Kidney (tissue), 14 donors: ENCODE measurements around the gene PTPRK. TPM values are rescaled to one million over a fixed set of nuclear protein-coding genes. Genes with fewer than 3 reads are reported as not detected.

ENCODE experiments used
- DNase-seq, 5 donors: peaks; one replicate each; pipeline ENCODE4 v3.0.0-alpha.2; 2013 to 2020
- FAIRE-seq: peaks from 2 replicates; lab custom pipeline; 2012; peaks lifted over from hg19 to GRCh38; lab: Jason Lieb, UNC
- H3K27ac ChIP-seq, 2 donors: one replicate each; pipeline ENCODE4 v1.7.0; 2013; ENCODE audit warnings: low read depth in 2 of 2, low read length in 2 of 2, inconsistent platforms in 1 of 2
- H3K27me3 ChIP-seq: one replicate; pipeline ENCODE4 v1.7.1; 2013; ENCODE audit warnings: low read length, inconsistent platforms; ENCODE audit not compliant: control insufficient read depth, insufficient read depth
- H3K36me3 ChIP-seq, 3 donors: one replicate each; pipeline versions ENCODE4 v1.7.0 to v1.7.1; 2013; ENCODE audit warnings: low read length in 3 of 3, control low read depth in 1 of 3, inconsistent platforms in 1 of 3; ENCODE audit not compliant: insufficient read depth in 3 of 3, control insufficient read depth in 2 of 3
- H3K4me1 ChIP-seq, 3 donors: one replicate each; pipeline versions ENCODE4 v1.7.0 to v1.7.1; 2013; ENCODE audit warnings: low read length in 3 of 3, inconsistent platforms in 1 of 3, low read depth in 1 of 3; ENCODE audit not compliant: control insufficient read depth in 2 of 3, insufficient read depth in 2 of 3
- H3K4me3 ChIP-seq, 3 donors: one replicate each; pipeline versions ENCODE4 v1.7.0 to v1.8.1; 2013; ENCODE audit warnings: low read length in 3 of 3, control low read depth in 1 of 3, inconsistent platforms in 1 of 3
- H3K9ac ChIP-seq, 3 donors: one replicate each; pipeline versions ENCODE4 v1.7.0 to v1.7.1; 2013; ENCODE audit warnings: low read length in 3 of 3, control low read depth in 1 of 3, inconsistent platforms in 1 of 3
- H3K9me3 ChIP-seq, 3 donors: one replicate each; pipeline versions ENCODE4 v1.7.0 to v1.7.1; 2013; ENCODE audit warnings: low read length in 3 of 3, control low read depth in 1 of 3, inconsistent platforms in 1 of 3; ENCODE audit not compliant: control insufficient read depth in 2 of 3, insufficient read depth in 1 of 3
- intact Hi-C: fragments of 100-400 bp; cut with DNase I; formaldehyde crosslinking; loops from one replicate; pipeline ENCODE4 v1.11.1; 2022
- polyA plus RNA-seq: library from polyadenylated mRNA; stranded (reverse); fragments of 350-450 nt; fragmentation: Illumina TruSeq; extraction: RNeasy Lipid Tissue Mini Kit (QIAGEN cat#74804); gene quantifications from one replicate; pipeline ENCODE4 v1.2.3, GENCODE V29; 2014; ENCODE audit warnings: low read depth, low replicate concordance; ENCODE audit not compliant: insufficient read depth
- total RNA-seq: library from RNA; stranded (reverse); fragmentation: NEBNext Ultra II Directional; extraction: Animal tissue kit (Norgen Biotek cat#: 25700); gene quantifications from one replicate; pipeline ENCODE4 v1.2.1, GENCODE V29; 2021
- TF ChIP-seq, protein P1 (sequence below): IDR thresholded peaks from 3 replicates; pipeline ENCODE4 v1.5.1; 2012; ENCODE audit warnings: mild to moderate bottlenecking, moderate library complexity, borderline replicate concordance; ENCODE audit not compliant: insufficient read depth; ENCODE audit errors: extremely low read depth
- donor health status: control.
- donor health status: control.
- donor health status: control.
- donor health status: control.
- donor health status: control.
- donor health status: DM: yes; HTN: yes; CAD: no.
- donor health status: Normal renal cell carcinoma (clear cell type).

Gene PTPRK
- total and polyA plus RNA-seq, 2 donors from 2014 or later = 9.2 to 72.8 TPM

DNA sequence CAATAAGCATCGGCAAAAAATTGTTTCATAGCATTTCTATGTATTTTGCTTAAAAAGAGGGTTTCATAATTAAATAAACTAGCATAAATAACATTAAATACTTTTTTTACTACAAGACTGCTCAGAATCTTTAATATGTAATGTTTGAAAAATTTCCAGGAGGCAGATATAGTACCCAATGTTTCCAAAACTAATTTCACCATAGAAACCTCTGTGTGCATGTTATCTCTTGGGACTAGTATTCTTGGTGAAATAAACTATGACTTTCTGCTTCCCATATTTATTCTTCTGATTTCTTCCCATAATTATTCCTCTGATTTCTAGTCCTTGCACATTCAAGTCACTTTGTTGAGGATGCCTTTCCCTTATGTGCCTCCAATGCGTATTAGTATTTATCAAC is 94.5 kb downstream of the PTPRK start:
- Histone ChIP-seq H3K36me3 (no peaks in the 10 kb centered on the region), H3K4me3 (no peak overlapping the region), H3K27me3 (no peaks in the 10 kb centered on the region), H3K9me3 (no peaks in the 10 kb centered on the region), H3K27ac (no peak overlapping the region), H3K9ac (no peak overlapping the region), H3K4me1 (no peaks in the 10 kb centered on the region)
- FAIRE-seq = no peak
- no peak for DNase-seq
- intact Hi-C loops = no loop called here
- TF ChIP-seq, protein P1, sequence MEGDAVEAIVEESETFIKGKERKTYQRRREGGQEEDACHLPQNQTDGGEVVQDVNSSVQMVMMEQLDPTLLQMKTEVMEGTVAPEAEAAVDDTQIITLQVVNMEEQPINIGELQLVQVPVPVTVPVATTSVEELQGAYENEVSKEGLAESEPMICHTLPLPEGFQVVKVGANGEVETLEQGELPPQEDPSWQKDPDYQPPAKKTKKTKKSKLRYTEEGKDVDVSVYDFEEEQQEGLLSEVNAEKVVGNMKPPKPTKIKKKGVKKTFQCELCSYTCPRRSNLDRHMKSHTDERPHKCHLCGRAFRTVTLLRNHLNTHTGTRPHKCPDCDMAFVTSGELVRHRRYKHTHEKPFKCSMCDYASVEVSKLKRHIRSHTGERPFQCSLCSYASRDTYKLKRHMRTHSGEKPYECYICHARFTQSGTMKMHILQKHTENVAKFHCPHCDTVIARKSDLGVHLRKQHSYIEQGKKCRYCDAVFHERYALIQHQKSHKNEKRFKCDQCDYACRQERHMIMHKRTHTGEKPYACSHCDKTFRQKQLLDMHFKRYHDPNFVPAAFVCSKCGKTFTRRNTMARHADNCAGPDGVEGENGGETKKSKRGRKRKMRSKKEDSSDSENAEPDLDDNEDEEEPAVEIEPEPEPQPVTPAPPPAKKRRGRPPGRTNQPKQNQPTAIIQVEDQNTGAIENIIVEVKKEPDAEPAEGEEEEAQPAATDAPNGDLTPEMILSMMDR = no peak

DNA sequence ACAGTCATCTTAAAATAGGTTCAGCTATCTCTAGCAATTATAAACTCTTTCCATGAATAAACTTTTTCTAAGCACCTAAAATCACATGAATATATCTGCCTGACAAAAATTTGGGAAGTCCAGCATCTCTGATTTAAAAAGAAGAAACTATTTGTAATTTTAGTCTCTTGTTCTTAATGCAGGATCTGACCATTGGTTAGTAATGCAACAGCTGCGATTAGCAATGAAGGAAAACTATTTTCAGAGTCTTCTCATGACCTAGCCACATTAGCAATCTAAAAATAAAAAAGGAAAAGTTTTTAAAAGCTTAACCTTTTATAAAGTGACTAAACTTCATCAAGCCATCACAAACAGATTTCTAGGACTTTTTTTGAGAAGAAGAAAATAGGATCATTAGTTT is 97.5 kb downstream of the PTPRK start:
- DNase-seq (no peak), FAIRE-seq (no peak)
- no peaks in the 10 kb centered on the region for H3K27me3 ChIP-seq
- H3K4me1 ChIP-seq = no peaks in the 10 kb centered on the region
- H3K4me3 ChIP-seq = no peak overlapping the region
- H3K36me3 ChIP-seq = no peaks in the 10 kb centered on the region
- no peaks in the 10 kb centered on the region for H3K9me3 ChIP-seq
- intact Hi-C loops = no loop called here
- no peak overlapping the region for H3K9ac ChIP-seq
- no peak overlapping the region for H3K27ac ChIP-seq
- TF ChIP-seq, protein P1 = no peak

DNA sequence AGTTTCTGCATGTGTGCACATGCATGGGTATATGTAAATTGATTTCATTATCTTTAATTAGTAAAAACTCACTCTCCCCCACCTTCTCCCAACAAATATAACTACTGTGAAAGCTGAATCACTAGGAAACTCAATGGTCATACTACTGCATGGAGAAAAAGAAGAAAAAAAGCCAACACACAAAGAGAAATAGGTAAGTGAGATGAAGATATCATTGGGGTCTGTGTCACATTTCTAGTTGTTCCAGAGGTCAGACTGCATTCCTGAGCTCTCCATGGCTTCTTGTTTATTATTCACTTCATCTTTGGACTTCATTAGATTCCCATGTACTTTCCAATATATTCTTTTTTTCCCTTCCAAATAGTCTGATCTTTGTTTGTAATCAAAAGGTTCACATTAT is 98.2 kb downstream of the PTPRK start:
- Histone ChIP-seq H3K27me3 (no peaks in the 10 kb centered on the region), H3K4me3 (no peak overlapping the region), H3K4me1 (no peaks in the 10 kb centered on the region), H3K9me3 (no peaks in the 10 kb centered on the region), H3K9ac (no peak overlapping the region), H3K36me3 (no peaks in the 10 kb centered on the region), H3K27ac (no peak overlapping the region)
- TF ChIP-seq, protein P1 = no peak
- no peak for FAIRE-seq
- intact Hi-C loops = no loop called here
- DNase-seq = no peak

DNA sequence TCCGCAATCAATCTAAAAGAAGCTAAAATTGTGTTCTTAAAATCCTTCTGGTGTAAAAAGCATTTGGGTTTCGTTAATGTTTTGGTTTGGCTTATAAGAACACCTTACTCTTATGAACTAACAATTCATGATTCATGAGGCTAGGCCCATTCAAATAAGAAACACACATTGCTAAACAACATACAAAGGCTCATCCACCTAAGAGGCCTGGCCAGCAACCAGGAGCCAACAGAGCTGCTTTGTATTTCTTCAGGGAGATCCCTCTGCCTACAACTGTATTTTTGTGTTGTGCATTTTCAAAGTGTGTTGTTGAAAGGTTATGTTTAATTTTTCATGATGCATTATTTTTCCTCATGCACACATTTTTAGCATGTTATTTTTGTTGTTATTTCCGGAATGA is 98.6 kb downstream of the PTPRK start:
- Histone ChIP-seq H3K4me1 (no peaks in the 10 kb centered on the region), H3K9me3 (no peaks in the 10 kb centered on the region), H3K9ac (no peak overlapping the region), H3K4me3 (no peak overlapping the region), H3K27me3 (no peaks in the 10 kb centered on the region), H3K27ac (no peak overlapping the region), H3K36me3 (no peaks in the 10 kb centered on the region)
- no peak for FAIRE-seq
- intact Hi-C loops = no loop called here
- TF ChIP-seq, protein P1 = no peak
- no peak for DNase-seq
